ENCODE measurements around the gene SCARF2. TPM values are rescaled to one million over a fixed set of nuclear protein-coding genes. Genes with fewer than 3 reads are reported as not detected.
"Not testable (repeated sequence)": the region's sequence is repeated elsewhere in the genome, so short reads cannot be mapped to it uniquely, and the experiment has no call there.

SCARF2 gene, protein sequence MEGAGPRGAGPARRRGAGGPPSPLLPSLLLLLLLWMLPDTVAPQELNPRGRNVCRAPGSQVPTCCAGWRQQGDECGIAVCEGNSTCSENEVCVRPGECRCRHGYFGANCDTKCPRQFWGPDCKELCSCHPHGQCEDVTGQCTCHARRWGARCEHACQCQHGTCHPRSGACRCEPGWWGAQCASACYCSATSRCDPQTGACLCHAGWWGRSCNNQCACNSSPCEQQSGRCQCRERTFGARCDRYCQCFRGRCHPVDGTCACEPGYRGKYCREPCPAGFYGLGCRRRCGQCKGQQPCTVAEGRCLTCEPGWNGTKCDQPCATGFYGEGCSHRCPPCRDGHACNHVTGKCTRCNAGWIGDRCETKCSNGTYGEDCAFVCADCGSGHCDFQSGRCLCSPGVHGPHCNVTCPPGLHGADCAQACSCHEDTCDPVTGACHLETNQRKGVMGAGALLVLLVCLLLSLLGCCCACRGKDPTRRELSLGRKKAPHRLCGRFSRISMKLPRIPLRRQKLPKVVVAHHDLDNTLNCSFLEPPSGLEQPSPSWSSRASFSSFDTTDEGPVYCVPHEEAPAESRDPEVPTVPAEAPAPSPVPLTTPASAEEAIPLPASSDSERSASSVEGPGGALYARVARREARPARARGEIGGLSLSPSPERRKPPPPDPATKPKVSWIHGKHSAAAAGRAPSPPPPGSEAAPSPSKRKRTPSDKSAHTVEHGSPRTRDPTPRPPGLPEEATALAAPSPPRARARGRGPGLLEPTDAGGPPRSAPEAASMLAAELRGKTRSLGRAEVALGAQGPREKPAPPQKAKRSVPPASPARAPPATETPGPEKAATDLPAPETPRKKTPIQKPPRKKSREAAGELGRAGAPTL
- under 1 TPM in 1 of 2 donors, not detected in 1; 0.48 TPM for total RNA-seq

DNA sequence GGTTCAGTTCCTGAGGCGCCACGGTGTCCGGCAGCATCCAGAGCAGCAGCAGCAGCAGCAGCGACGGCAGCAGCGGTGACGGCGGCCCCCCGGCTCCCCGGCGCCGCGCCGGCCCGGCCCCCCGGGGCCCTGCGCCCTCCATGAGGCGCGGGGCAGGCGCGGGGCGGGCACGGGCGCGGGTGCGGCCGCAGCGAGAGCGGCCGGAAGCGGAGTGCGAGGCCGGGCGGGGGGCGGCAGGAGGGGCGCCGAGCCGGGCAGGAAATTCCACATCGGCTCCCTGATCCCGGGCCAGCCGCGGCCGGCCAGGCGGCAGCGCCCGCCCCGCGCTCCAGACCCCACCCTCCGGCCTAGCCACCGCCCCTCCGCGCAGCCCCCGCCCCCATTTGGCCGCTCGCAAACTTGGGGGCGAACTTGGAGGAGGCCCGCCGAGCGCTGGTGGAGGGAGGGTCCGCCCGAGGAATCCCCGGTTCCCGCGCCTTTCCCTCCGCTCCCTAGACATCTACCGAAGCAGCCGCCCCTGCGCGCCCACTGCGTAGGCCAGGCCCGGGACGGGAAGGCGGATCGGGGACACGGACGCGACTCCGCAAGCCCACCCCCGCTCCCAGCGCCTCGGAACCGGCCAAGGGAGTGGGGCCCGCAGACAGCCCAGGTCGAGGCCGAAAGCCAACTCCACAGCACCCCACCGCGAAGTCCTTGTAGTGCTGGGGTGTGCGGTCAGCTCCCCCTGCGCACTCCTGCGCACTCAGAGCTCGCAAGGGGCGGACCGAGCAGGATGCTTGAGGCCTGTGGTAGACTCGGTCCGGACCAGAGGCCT lies at the start of gene SCARF2:
Gene SCARF2, minus strand, starts transcription at position 213 of the 814 bp plus-strand sequence. Its CDS starts 71 bp downstream, at position 142.
- DNase-seq (ENCODE audit: low spot score): no peak
- Mint-ChIP-seq H3K27ac (no peak within 1 kb of the TSS), H3K27me3 (peaks cover 30 to 35% of the 10 kb centered on the region in 2 donors), H3K4me1 (ENCODE audit: low read depth in 2 of 2) (peaks cover 10 to 17% of the 10 kb centered on the region in 2 donors), H3K36me3 (no peaks in the 10 kb centered on the region), H3K9me3 (no peaks in the 10 kb centered on the region), H3K4me3 (peak within 1 kb of the TSS; percentile 82)
- ATAC-seq: peak in 1 of 2 donors; percentile 11

DNA sequence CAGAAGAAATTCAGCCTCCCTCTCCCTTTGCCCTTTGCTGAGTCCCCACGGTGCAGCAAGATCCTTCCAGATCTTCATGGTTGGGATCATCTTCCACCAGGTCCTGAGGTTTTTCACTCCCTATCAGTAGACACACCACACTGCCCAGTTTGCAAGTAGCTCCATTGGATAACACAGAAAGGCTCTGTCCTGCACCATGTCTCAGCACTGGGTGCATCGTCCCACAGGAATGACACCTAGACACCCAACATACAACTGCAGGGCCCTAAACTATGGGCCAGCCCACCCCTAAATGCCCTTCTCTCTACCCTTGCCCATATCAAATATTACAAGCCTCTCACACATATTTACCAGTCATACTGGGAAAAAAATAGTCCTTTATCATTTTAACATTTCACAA lies 48.6 kb upstream of the SCARF2 start:
- H3K27me3 Mint-ChIP-seq: no peaks in the 10 kb centered on the region
- no peaks in the 10 kb centered on the region for H3K36me3 Mint-ChIP-seq
- H3K27ac Mint-ChIP-seq: no peak overlapping the region
- no peaks in the 10 kb centered on the region for H3K9me3 Mint-ChIP-seq
- H3K4me3 Mint-ChIP-seq: no peak overlapping the region
- DNase-seq (ENCODE audit: low spot score) (no peak), ATAC-seq (no peak)
- peaks cover 0 to 19% of the 10 kb centered on the region in 2 donors for H3K4me1 Mint-ChIP-seq (ENCODE audit: low read depth in 2 of 2)

DNA sequence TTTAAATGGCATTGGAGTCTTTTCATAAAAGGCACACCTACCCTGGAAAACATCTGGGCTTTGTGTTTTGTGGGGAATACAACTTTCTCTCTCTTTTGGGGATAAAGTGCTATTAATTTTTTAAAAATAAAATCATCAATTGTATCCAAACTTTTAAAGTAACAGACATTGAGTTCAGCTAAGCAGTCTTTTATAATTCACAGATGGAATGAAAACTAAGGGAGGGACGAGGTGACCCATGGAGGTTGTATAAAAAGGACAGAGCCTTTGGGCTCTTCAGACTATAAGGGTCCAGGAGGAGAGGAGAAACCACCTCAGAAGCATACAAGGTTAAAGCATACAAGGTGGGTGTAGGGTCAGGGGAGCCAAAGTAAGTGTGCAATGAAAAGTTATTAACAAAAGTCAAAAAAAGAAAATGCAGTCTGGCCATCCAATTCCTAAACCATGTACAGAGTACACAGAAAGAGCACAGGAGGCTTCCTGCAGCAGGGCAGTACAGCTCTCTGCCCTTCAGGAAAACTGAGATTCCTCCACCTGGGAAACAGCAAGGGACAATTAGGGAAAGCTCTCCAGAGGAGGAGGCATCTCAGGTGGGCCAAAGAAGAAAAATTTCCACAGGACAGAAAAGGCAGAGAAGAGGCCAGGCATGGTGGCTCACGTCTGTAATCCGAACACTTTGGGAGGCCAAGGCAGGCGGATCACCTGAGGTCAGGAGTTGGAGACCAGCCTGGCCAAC lies 47.5 kb upstream of the SCARF2 start:
- Mint-ChIP-seq H3K27ac (no peak overlapping the region), H3K27me3 (no peaks in the 10 kb centered on the region), H3K36me3 (no peaks in the 10 kb centered on the region), H3K4me3 (no peak overlapping the region), H3K4me1 (ENCODE audit: low read depth in 2 of 2) (peaks cover 0 to 15% of the 10 kb centered on the region in 2 donors), H3K9me3 (no peaks in the 10 kb centered on the region)
- DNase-seq (ENCODE audit: low spot score): no peak
- no peak for ATAC-seq

DNA sequence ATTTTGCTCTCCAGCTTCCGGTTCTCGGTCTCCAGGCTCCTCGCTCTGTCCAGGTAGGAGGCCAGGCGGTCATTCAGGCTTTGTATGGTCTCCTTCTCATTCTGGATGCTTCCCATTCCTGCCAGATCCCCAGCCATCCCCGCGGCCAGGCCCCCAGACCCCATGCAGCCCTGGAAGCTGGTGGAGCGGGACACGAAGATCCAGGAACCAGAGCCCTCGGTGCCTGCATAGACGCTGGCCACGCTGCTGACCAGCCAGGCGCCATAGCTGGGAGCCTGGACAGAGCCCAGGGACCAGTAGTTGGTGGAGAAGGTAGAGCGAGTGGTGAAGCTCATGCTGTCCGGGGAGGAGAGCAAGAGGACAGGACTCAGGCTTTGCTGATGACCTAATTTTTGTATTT lies 46.1 kb upstream of the SCARF2 start:
- no peaks in the 10 kb centered on the region for H3K36me3 Mint-ChIP-seq
- no peak overlapping the region for H3K4me3 Mint-ChIP-seq
- ATAC-seq: no peak

DNA sequence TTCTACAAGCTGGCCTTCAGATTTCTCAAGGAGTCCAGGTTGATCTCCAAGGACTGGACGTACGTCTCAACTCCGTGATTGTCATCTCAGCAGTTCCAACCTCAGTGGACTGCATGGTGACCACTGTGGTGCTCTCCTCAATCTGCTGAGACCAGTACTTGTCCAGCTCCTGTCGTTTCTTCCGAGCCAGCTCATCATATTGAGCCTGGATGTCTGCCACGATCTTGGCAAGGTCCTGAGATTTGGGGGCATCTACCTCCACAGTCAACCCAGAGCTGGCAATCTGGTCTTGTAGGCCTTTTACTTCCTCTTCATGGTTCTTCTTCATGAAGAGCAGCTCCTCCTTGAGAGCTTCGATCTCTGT lies 45.5 kb upstream of the SCARF2 start:
- not testable (repeated sequence) for H3K36me3 Mint-ChIP-seq; H3K27ac Mint-ChIP-seq; H3K9me3 Mint-ChIP-seq; H3K4me3 Mint-ChIP-seq; ATAC-seq; DNase-seq (ENCODE audit: low spot score); H3K27me3 Mint-ChIP-seq
- H3K4me1 Mint-ChIP-seq (ENCODE audit: low read depth in 2 of 2): peaks cover 0 to 12% of the 10 kb centered on the region in 2 donors

More for the DNA sequence above, 46.1 kb upstream of the SCARF2 start:
- Mint-ChIP-seq H3K27ac (no peak overlapping the region), H3K27me3 (no peaks in the 10 kb centered on the region), H3K9me3 (no peaks in the 10 kb centered on the region), H3K4me1 (ENCODE audit: low read depth in 2 of 2) (peaks cover 0 to 12% of the 10 kb centered on the region in 2 donors)
- DNase-seq (ENCODE audit: low spot score): no peak

DNA sequence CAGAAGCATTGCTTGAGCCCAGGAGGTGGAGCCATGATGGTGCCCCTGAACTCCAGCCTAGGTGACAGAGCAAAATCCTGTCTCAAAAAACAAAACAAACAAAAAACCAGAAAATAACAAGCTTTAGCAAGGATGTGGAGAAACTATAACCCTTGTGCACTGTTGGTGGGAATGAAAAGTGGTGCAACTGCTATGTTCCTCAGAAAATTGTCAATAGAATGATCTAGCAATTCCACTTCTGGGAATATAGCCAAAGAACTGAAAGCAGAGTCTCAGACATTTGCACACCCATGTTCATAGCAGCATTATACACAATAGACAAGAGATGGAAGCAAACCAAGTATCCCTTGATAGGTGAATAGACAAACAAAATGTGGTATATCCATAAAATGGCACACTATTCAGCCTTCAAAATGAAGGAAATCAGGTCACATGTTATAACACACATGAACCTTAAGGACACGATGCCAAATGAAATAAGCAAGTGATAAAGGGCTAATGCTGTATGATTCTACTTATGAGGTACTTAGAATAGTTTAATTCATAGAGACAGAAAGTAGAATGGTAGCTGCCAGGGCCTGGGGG lies 42.1 kb upstream of the SCARF2 start:
- no peak for DNase-seq (ENCODE audit: low spot score)
- H3K4me3 Mint-ChIP-seq: no peak overlapping the region
- no peak for ATAC-seq
- no peak overlapping the region for H3K27ac Mint-ChIP-seq
- no peaks in the 10 kb centered on the region for H3K36me3 Mint-ChIP-seq
- no peaks in the 10 kb centered on the region for H3K9me3 Mint-ChIP-seq
- peaks cover 0 to 5% of the 10 kb centered on the region in 2 donors for H3K4me1 Mint-ChIP-seq (ENCODE audit: low read depth in 2 of 2)
- H3K27me3 Mint-ChIP-seq: no peaks in the 10 kb centered on the region

DNA sequence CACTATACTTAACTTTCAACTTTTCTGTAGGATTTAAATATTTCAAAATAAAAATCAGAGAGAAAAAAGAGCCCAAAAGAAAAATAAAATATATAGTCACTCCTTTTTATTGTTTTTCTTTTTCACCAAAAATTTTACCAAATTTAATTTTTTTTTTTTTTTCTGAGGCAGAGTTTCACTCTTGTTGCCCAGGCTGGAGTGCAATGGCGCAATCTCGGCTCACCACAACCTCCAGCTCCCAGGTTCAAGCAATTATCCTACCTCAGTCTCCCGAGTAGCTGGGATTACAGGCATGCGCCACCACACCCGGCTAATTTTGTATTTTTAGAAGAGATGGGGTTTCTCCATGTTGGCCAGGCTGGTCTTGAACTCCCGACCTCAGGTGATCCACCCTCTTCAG lies 40.4 kb upstream of the SCARF2 start:
- H3K27ac Mint-ChIP-seq: not testable (repeated sequence)

DNA sequence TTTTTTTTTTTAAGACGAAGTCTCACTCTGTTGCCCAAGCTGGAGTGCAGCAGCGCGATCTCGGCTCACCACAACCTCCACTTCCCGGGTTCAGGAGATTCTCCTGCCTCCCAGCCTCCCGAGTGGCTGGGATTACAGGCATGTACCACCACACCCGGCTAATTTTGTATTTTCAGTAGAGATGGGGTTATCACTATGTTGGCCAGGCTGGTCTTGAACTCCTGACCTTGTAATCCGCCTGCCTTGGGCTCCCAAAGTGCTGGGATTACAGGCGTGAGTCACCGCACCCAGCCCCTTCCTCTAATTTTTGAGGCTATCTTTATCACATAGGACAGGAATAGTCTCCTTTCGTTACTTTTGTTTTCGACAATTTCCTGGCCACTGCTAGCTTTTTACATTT lies 37.9 kb upstream of the SCARF2 start:
- H3K9me3 Mint-ChIP-seq; H3K4me1 Mint-ChIP-seq (ENCODE audit: low read depth in 2 of 2); H3K4me3 Mint-ChIP-seq; DNase-seq (ENCODE audit: low spot score); ATAC-seq; H3K36me3 Mint-ChIP-seq; H3K27me3 Mint-ChIP-seq: not testable (repeated sequence)
- peak overlapping the region in 1 of 2 donors; percentile 50 for H3K27ac Mint-ChIP-seq

More for the DNA sequence above, 40.4 kb upstream of the SCARF2 start:
- not testable (repeated sequence) for H3K4me1 Mint-ChIP-seq (ENCODE audit: low read depth in 2 of 2); ATAC-seq; H3K36me3 Mint-ChIP-seq; H3K4me3 Mint-ChIP-seq; DNase-seq (ENCODE audit: low spot score); H3K9me3 Mint-ChIP-seq; H3K27me3 Mint-ChIP-seq

DNA sequence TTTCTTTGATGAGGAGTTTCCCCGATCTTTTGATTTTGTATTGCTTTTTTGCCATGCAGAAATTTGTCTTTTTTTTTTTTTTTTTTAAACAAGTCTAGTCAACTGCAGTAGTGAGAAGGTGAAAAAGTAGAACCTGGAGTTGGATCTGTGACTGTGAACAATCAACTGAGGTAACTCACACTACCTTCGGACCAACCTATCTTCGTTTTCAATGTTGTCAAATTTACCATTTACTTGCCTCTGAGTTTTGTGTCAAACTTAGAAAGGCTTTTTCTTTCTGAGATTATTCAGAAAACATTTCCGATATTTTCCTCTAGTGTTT lies 37.5 kb upstream of the SCARF2 start:
- DNase-seq (ENCODE audit: low spot score) (no peak), ATAC-seq (no peak)
- H3K36me3 Mint-ChIP-seq: no peaks in the 10 kb centered on the region
- no peaks in the 10 kb centered on the region for H3K27me3 Mint-ChIP-seq
- no peaks in the 10 kb centered on the region for H3K9me3 Mint-ChIP-seq
- H3K27ac Mint-ChIP-seq: peak overlapping the region in 1 of 2 donors; percentile 50
- H3K4me1 Mint-ChIP-seq (ENCODE audit: low read depth in 2 of 2): peaks cover 0 to 5% of the 10 kb centered on the region in 2 donors
- no peak overlapping the region for H3K4me3 Mint-ChIP-seq

DNA sequence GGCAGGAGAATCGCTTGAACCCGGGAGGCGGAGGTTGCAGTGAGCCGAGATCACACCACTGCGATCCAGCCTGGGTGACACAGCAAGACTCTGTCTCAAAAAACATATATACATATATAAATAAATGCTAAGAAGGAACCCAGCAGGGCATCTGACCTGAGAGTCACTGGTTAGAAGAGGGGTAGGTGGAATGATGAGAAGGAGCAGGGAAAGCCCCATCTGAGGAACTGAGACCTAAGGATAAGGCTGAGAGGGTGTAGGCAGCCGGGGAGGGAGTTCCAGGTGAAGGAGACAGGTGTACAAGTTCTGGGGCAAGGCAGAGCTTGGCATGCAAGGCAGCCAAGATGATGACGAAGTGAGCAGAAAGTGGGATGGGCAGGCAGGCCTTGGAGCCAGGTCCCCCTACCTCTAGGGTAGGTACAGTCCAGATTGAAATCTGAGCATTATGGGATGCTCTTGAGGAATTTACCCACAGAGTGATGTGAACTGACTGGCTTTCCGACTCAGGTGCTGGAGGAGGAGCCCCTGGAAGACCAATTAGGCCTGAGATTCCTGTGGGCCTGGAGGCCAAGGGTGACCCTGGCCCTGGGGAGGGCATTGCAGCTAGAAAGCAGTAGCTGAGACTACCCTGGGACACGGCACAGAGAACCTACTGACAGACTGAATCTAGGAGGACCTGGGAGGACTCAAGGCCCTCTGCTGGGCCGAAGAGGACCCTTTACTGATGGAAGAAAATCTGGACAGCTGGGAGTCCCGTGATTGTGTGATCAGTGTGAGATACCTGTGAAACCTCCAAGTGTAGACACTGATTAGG lies 35.2 kb upstream of the SCARF2 start:
- Mint-ChIP-seq H3K9me3 (no peaks in the 10 kb centered on the region), H3K27me3 (no peaks in the 10 kb centered on the region), H3K4me1 (ENCODE audit: low read depth in 2 of 2) (peaks cover 0 to 3% of the 10 kb centered on the region in 2 donors), H3K36me3 (no peaks in the 10 kb centered on the region), H3K27ac (no peak overlapping the region), H3K4me3 (no peak overlapping the region)
- ATAC-seq (no peak), DNase-seq (ENCODE audit: low spot score) (no peak)

DNA sequence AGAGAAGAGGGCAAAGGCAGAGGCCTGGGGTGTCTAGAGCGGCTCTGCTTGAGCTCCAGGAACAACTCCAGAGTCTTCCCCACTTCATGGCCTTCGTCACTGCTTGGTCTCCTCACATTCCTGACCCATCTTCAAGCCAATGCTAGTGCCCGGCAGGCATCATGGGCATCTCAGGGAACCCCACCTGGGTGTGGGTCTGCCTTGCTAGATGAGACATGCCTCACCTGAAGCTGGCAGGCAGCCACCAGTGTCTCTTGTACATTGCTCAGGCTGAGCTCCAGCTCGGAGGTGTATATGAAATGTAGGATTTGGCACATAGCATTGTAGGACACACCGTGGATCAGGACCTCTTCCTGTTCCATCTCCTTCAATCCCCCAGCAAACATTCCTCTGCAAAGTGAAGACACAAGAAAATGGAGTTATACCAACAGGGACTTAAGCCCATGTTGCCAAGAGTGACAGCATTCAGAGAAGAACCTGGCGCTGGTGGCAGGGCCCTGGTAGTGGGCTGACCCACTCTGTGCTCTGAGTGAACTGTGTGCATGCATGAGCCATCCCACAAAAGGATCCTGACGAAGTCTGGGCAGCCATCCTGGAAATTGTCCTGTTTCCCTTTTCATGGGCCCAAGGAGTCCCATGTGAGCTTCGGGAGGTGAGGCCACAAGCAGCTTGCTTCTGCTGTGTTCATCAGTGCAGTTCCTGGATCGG lies 33.7 kb upstream of the SCARF2 start:
- no peaks in the 10 kb centered on the region for H3K9me3 Mint-ChIP-seq
- H3K4me1 Mint-ChIP-seq (ENCODE audit: low read depth in 2 of 2): peaks cover 0 to 3% of the 10 kb centered on the region in 2 donors
- no peak overlapping the region for H3K4me3 Mint-ChIP-seq
- H3K27ac Mint-ChIP-seq: no peak overlapping the region
- H3K27me3 Mint-ChIP-seq: no peaks in the 10 kb centered on the region
- no peaks in the 10 kb centered on the region for H3K36me3 Mint-ChIP-seq
- ATAC-seq (no peak), DNase-seq (ENCODE audit: low spot score) (no peak)

DNA sequence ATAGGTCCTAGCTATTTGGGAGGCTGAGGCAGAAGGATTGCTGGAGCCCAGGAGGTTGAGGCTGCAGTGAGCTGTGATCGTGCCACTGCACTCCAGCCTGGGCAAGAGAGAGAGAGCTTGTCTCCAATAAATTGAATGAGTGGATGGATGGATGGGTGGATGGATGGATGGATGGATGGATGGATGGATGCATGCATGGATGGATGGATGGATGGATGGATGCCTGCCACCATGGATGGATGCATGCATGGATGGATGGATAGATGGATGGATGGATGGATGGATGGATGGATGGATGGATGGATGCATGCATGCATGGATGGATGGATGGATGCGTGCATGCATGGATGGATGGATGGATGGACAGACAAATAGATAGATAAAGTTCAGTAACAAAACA lies 32.9 kb upstream of the SCARF2 start:
- not testable (repeated sequence) for H3K36me3 Mint-ChIP-seq; DNase-seq (ENCODE audit: low spot score); ATAC-seq; H3K4me1 Mint-ChIP-seq (ENCODE audit: low read depth in 2 of 2); H3K4me3 Mint-ChIP-seq; H3K9me3 Mint-ChIP-seq; H3K27me3 Mint-ChIP-seq; H3K27ac Mint-ChIP-seq
